ENCODE measurements around the gene BPIFA2.
"Not testable (repeated sequence)": the region's sequence is repeated elsewhere in the genome, so short reads cannot be mapped to it uniquely, and the experiment has no call there.

Gene BPIFA2

DNA sequence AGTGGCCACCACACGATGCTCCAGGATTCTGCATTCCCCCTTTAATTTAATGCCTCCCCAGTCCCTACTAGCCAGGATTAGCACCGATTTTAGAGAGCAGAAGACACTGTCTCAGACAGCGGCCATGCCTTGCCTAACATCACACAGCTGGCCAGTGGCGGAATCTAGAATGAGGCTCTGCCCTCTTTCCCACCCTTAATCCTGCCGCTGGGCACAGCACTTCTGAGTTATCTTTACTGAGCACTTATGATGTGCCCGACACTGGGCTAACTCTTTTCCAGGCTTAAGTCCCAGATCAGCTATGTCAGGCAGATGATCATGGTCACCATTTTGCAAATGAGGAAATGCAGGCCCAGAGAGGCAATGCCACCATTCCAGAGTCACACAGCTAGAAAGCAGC is 5.6 kb upstream of the BPIFA2 start:
- no peak for DNase-seq

DNA sequence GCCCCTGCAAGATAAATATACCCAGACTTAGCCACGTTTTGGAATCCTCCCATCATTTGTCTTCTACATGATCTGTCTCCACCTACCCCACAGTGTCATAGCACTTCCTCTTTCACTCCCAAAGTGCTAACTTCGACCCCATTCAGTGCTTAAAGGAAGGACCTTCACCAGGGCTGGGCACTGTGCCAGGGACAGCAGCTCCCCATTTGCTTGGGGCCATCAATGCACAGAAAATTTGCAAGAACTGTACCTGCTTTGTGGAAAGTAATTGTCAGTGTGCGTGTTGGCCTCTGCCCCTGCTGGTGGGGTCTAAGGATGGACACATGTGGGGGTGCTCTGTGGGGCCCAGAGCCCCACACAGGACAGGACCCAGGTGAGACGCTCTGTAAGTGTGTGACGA is 5.2 kb upstream of the BPIFA2 start:
- DNase-seq = no peak

DNA sequence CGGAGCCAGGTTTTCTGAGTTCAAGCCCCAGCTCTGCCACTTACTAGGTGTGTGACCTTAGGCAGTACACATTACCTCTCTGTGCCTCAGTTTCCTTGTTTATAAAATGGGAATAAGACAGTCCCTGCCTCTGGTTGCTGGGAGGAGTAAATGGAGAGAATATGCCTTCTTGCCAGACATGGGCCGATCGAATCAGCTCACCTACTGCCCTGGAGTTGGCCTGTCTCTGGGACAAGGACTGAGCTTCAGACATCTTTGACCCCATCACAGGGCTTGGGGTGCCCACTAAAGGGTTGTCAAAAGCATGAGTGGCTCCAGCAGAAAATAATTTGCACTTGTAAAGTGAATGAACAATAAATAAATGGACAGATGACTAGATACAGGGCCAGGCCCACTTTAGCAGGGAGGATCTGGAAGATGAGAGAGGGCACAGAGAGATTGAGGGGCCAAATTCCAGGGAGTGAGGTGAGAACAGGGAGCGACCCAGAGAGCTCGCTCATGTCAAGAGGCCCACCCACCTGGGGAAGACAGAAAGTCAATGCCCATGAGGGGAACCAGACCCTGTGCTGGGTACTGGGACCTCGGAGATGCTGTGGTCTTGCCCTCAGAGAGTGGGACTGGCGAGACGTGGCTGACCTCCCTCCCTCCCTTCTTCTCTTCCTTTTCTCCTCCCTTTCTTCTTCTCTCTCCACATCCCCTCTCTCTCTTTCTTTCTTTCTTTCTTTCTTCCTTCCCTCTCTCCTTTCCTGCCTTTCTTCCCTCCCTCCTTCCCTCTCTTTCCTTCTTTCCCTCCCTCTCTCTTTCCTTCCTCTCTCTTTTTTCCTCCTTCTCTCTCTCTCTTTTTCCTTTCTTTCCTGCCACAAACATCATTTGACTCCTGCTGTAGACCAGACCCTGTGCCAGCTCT is 3.9 kb upstream of the BPIFA2 start:
- no peak for DNase-seq

GRCh38 chr20:33164763-33165095 is 3.2 kb upstream of the BPIFA2 start:
- DNase-seq = no peak

DNA sequence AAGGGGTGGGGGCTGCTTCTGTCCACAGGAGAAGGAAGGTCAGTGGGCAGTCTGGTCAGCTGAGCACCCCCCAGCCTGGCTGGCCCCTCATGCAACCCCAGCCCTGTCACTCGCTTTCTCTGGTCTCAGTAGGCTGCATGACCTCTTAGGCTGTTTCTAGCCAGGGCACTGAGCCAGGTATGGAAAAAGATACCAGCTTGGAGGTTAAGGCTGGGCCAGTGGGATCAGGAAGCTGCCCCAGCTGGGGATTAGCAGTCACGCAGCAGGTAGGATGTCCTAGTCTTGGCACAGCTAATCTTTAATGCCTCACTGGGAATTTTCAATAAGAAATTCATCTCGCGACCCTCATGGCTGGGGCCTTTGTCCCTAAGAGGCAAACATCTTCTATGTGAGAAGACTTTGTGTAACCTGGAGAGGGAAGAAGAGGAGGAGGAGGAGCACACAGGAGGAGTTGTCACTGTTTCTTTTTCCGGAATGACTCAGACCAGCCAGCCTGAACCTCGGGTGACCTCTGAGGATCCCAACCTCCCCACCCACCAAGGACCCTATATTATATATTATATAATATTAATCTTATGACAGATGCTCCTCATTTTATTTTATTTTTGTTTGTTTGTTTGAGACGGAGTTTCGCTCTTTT is 2.4 kb upstream of the BPIFA2 start:
- DNase-seq = no peak

DNA sequence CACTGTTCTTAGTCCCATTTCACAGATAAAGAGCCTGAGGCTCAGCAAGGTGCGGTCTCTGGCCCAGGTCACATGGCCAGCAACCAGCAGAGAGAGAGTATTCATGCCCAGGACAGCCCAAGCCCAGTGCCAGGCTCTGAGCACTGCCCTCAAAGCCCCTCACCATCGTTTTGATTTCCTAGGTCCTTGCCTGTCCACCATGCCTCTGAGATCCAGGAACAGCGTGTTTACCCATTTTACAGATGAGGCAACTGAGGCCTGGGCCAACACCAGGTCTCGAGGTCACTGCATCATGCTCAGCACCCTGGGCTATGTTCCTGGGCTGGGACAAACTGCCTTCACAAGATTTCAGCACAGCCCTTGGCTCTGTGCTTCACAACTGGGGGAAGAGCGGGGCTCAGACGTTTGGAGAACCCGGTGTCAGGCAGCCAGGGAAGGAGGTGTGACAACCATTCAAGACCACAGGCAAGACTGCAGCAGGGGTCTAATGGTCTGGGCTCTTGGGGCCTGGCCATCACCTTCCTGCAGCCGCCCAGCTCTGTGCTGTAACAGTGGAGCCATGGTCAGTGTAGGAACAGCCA is 1.3 kb upstream of the BPIFA2 start:
- DNase-seq = no peak

GRCh38 chr20:33169176-33169794 is 1.3 kb downstream of the BPIFA2 start:
- no peak for DNase-seq

DNA sequence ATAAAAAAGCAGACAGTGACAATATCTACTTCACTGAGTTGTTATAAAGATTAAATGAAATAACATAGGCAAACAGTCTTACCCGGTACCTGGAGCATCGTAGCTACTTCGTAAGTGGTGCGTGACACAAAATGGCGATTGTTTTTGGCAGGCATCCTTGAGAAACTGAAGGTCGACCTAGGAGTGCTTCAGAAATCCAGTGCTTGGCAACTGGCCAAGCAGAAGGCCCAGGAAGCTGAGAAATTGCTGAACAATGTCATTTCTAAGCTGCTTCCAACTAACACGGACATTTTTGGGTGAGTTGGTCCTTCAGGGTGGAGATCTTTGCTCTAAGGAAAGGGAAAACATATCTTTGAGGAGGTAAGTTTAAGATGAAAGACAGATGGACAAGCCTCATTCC is 4.8 kb downstream of the BPIFA2 start:
- no peak for DNase-seq

GRCh38 chr20:33175123-33175522 is 7.2 kb downstream of the BPIFA2 start:
- no peak for DNase-seq

DNA sequence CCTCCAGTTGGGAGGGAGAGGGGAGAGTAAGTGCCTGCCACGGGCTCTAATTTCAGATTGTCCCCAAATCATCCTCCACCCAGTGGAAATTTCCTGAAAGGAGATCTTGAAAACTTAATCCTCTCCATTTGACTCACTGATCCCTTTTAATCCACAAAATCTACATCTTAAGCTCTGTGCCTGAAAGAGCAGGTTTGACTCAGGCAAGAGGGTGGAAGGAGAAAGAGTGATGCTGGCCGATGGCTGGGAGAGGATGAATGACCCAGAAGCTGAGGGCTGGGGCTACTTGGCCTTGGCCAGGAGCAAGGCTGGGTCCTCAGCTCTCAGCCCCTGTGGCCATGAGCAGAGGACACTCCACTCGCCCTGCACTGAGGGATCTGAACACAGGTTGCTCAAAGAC is 8.1 kb downstream of the BPIFA2 start:
- DNase-seq = no peak

DNA sequence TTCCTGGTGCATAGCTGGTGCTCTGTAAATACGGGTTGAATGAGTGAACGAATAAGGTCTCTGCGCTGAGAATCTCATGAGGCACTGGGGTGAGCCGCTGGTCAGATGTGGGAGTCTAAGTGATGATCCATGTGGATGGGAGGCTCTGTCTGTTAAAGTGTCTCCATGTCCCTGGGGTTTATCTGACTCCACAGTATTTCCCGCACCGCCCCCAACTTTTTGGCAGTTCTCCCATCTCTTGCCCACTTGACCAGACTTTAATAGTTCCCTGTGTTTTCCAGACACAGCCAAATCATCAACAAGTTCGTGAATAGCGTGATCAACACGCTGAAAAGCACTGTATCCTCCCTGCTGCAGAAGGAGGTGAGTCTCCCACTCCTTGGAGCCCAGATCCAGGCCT is 9.9 kb downstream of the BPIFA2 start:
- DNase-seq = no peak

GRCh38 chr20:33178726-33179125 is 10.8 kb downstream of the BPIFA2 start:
- DNase-seq = no peak

GRCh38 chr20:33180169-33180568 is 12.2 kb downstream of the BPIFA2 start:
- DNase-seq = no peak

DNA sequence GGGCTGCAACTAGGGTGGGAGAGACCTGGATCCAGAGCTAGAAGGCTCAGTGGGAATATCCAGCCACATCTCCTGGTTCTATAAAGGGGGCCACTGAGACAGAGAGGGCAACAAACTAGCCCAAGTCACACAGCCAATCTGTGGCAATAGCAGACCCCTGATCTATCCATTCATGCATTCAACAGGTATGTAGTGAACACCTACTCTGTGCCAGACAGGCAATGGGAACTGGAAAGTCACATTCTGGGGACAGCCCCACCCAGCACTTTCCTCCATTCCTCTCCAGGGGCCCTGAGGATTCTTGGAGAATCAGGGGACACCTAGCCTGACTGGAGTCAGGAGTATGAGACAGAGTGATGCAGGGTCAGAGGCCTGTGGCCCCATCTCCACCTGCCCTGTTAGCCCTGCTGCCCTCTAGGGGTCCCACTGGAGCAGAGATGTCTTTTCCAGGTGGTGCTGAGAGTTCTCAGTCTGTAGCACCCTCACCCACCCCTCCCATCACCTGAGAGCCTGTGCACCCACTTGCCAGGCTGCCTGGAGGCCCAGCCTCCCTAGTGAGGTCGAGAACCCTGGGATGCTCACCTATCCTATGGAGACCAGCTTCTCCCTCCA is 13.6 kb downstream of the BPIFA2 start:
- DNase-seq = no peak

DNA sequence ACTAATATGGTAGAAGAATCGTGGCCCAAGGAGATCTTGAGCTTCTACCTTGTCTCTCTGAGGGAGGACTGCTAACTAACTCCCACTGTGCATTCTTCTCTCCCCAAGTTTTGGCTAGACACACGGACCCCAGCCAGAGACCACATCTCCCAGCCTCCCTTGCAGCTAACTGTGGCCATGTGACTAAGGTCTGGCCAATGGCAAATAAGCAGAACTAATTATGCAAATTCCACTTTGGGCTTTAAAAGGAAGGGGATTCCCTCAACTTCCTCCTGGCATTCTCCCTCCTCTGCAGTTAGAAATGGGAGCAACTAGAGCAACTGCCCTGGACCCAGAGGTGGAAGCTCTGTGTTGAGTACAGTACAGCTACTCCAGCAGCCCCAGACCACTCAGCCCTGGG is 15.4 kb downstream of the BPIFA2 start:
- DNase-seq = no peak

GRCh38 chr20:33185031-33185590 is 17.2 kb downstream of the BPIFA2 start:
- not testable (repeated sequence) for DNase-seq

DNA sequence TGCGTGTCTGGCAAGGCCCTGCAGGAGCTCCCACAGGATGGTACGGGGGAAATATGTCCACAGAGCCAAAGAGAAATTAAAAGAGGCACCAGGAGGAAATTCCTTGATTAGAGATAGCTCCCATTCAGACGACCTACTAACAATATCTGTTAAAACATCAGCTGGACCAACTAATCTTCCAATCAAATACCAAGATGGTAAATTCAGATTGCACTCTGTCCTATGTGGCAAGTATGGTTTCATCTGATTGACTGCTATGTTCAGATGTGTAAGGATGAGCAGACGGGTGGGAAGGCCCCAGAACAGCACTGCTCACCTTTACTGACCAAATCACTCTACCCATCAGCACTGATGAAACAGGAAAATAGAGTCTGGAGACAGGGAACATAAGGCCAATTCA is 19.5 kb downstream of the BPIFA2 start:
- DNase-seq = no peak

DNA sequence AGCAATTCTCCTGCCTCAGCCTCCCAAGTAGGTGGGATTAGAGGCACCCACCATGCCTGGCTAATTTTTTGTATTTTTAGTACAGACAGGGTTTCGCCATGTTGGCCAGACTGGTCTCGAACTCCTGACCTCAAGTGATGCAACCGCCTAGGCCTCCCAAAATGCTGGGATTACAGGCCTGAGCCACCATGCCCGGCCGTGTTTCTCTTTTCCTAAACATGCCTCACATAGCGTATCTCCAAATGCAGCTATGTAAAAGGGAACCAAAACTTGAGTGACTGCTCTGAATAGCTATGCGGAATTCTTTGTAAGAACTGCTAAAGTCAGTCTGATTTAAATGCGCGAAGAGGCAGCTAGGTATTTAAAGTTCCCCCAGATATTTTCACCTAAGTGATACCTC is 20.5 kb downstream of the BPIFA2 start:
- no peak for DNase-seq

DNA sequence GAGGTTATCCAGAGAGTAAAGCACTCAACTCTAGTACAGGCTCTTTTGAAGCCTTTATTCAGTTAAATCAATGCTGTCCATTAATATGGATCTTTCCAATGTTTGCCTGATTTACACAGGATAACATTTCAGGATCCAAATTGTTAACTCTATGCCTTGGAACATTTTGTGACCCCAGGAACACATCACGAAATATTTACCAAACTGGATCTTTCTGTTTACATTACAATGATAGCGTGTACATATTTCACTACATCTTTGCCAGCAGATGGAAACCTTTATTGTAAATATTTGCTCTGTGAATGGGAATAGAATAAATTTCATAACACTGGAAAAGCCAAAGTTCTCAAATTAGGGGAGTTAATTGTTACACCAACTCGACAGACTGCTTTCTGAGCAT is 23.5 kb downstream of the BPIFA2 start:
- no peak for DNase-seq

DNA sequence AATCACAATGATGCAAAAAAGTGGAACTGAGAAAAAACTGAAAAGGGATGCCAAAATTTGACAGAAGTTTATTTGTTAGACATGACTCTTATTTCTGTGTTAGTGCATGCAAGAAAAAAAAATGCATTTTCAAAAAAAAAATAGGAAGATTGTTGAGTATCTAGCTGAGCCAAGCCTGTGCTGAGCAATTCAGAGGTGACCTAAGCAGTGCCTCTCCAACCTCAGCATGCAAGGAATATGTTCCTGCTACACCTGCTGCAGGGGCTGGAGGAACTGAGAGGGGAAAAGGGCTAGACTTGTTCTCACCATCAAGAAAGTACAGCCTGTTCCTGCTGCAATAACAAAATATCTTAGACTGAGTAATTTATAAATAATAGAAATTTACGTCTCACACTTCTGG is 24.0 kb downstream of the BPIFA2 start:
- no peak for DNase-seq

DNA sequence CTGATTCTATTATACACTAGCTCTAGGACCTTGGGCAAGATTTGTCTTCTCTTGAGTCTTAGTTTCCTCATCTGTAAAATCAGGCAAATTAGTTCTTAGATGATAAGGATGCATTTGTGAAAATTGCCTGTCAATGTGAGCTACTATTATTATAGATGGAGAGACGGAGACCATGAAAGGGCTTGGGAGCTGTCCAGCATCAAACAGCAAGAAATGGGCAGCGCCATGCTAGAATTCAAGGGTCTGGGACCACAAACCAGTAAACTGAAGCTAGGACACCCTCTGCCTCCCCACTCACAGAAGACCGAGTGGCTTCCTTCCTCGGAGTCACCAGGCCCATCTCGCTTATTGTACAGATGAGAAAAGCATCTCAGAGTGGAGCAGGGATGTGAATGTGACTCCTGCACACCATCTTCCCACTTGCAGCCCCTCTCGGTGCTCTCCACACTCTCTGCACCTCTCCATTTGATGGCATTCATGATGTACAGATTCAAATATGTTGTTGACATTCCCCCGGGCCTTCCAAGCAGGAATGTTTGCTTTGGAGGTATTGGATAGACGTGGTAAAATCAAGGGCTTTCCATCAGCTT is 25.0 kb downstream of the BPIFA2 start:
- DNase-seq = no peak

- no peak for DNase-seq
These were observed 31.1 kb downstream of the BPIFA2 start for GRCh38 chr20:33199026-33199425.

DNA sequence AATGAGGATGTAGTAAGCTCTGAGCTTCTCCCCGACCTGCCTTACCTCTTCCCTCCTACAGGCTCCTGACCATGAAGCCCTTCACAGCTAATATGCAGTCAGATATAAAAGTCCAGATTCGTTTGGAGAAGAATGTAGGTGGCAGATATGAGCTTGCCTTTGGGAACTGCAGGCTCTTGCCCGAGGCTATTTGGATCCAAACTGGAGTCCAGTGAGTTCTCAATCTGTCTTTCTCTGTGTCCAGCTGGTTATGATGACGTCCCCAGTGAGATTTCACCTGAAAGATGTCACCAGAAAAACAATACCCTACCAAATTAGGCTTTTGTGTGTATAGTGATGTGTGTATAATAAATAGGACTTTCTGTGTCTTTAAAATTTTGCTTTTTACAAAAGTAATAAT is 34.5 kb downstream of the BPIFA2 start:
- no peak for DNase-seq
